Measurements from ENCODE around the gene NPIPA3. TPM values are rescaled to one million over a fixed set of nuclear protein-coding genes. Genes with fewer than 3 reads are reported as not detected.

Gene NPIPA3
- polyA plus RNA-seq, 1 donor (not counting 4 experiments of a cell fraction or from before 2014, with no cell fraction given) = 1.2 TPM

DNA sequence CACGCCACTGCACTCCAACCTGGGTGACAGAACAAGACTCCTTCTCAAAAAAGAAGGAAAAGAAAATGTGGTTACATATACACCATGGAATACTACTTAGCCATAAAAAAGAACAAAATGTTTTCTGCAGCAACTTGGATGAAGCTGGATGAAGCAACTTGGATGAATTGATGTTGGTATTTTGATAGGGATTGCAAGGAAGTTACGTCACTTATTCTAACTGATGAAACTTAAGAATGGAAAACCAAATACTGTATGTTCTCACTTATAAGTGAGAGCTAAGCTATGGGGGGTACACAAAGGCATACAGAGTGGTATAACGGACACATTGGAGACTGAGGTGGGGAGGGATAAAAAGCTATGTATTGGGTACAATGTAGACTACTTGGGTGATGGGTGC, 26.6 kb upstream of the NPIPA3 start:
- Histone ChIP-seq H3K79me2 (ENCODE audit: control insufficient read depth, insufficient read depth, low read length) (no peaks in the 10 kb centered on the region), H4K20me1 (ENCODE audit: control insufficient read depth, extremely low read depth, insufficient read depth, low read length) (no peaks in the 10 kb centered on the region), H3K4me2 (ENCODE audit: control insufficient read depth, extremely low read depth, insufficient read depth, low read depth, low read length) (no peak overlapping the region), H3K36me3 (ENCODE audit: control insufficient read depth in 2 of 2, extremely low read depth in 1 of 2, insufficient read depth in 2 of 2, low read length in 2 of 2) (no peaks in the 10 kb centered on the region), H3K27ac (ENCODE audit: control insufficient read depth, insufficient read depth, low read length) (no peak overlapping the region), H3K4me3 (ENCODE audit: control insufficient read depth in 2 of 3, extremely low read depth in 1 of 3, insufficient read depth in 2 of 3, low read depth in 1 of 3, low read length in 3 of 3) (no peak overlapping the region), H3K4me1 (ENCODE audit: control insufficient read depth, extremely low read depth, insufficient read depth, low read length) (no peaks in the 10 kb centered on the region), H3K27me3 (ENCODE audit: control insufficient read depth, extremely low read depth, insufficient read depth, low read length) (no peaks in the 10 kb centered on the region), H3K9me1 (ENCODE audit: control insufficient read depth, extremely low read depth, insufficient read depth, low read length) (no peaks in the 10 kb centered on the region), H2AFZ (ENCODE audit: control insufficient read depth, low read length) (no peak overlapping the region), H3K9me3 (ENCODE audit: control insufficient read depth, low read depth, low read length) (no peaks in the 10 kb centered on the region), H3K9ac (ENCODE audit: control insufficient read depth, extremely low read depth, insufficient read depth, low read length) (no peak overlapping the region)
- DNase-seq (ENCODE audit: low read depth, low spot score) (no peak), FAIRE-seq (no peak)
- dilution Hi-C loops (cut with MboI; ENCODE audit: extremely low pct_ligation_motif_present, low sequenced_read_pairs) = no loop called here
- TF ChIP-seq, protein P1, sequence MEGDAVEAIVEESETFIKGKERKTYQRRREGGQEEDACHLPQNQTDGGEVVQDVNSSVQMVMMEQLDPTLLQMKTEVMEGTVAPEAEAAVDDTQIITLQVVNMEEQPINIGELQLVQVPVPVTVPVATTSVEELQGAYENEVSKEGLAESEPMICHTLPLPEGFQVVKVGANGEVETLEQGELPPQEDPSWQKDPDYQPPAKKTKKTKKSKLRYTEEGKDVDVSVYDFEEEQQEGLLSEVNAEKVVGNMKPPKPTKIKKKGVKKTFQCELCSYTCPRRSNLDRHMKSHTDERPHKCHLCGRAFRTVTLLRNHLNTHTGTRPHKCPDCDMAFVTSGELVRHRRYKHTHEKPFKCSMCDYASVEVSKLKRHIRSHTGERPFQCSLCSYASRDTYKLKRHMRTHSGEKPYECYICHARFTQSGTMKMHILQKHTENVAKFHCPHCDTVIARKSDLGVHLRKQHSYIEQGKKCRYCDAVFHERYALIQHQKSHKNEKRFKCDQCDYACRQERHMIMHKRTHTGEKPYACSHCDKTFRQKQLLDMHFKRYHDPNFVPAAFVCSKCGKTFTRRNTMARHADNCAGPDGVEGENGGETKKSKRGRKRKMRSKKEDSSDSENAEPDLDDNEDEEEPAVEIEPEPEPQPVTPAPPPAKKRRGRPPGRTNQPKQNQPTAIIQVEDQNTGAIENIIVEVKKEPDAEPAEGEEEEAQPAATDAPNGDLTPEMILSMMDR (optimal IDR thresholded peaks at IDR 0.05 in 1 of 3, IDR thresholded peaks at IDR 0.05 in 1 of 3, conservative IDR thresholded peaks at IDR 0.05 in 1 of 3; ENCODE audit: extremely low read depth in 1 of 3, insufficient read depth in 2 of 3, low read length in 3 of 3) = no peak
- TF ChIP-seq EZH2 (IDR thresholded peaks at IDR 0.05; ENCODE audit: low read length) = no peak

DNA sequence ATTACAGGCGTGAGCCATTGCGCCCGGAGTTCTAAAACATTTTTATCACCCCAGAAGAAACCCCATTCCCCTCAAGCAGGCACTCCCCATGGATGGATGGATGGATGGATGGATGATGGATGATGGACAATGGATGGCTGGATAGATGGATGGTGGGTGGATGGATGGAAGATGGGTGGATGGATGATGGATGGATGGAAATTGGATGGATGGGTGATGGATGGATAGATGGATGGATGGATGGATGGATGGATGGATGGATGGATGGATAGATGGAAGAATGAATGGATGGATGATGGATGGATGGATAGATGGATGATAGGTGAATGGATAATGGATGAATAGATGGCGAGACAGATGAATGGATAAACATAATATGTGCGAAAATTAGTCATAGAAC, 25.6 kb upstream of the NPIPA3 start:
- Histone ChIP-seq H3K4me2 (ENCODE audit: control insufficient read depth, extremely low read depth, insufficient read depth, low read depth, low read length) (no peak overlapping the region), H4K20me1 (ENCODE audit: control insufficient read depth, extremely low read depth, insufficient read depth, low read length) (no peaks in the 10 kb centered on the region), H2AFZ (ENCODE audit: control insufficient read depth, low read length) (no peak overlapping the region), H3K4me1 (ENCODE audit: control insufficient read depth, extremely low read depth, insufficient read depth, low read length) (no peaks in the 10 kb centered on the region), H3K9me1 (ENCODE audit: control insufficient read depth, extremely low read depth, insufficient read depth, low read length) (no peaks in the 10 kb centered on the region), H3K36me3 (ENCODE audit: control insufficient read depth in 2 of 2, extremely low read depth in 1 of 2, insufficient read depth in 2 of 2, low read length in 2 of 2) (no peaks in the 10 kb centered on the region), H3K79me2 (ENCODE audit: control insufficient read depth, insufficient read depth, low read length) (no peaks in the 10 kb centered on the region), H3K9ac (ENCODE audit: control insufficient read depth, extremely low read depth, insufficient read depth, low read length) (no peak overlapping the region), H3K4me3 (ENCODE audit: control insufficient read depth in 2 of 3, extremely low read depth in 1 of 3, insufficient read depth in 2 of 3, low read depth in 1 of 3, low read length in 3 of 3) (no peak overlapping the region), H3K27me3 (ENCODE audit: control insufficient read depth, extremely low read depth, insufficient read depth, low read length) (no peaks in the 10 kb centered on the region), H3K27ac (ENCODE audit: control insufficient read depth, insufficient read depth, low read length) (no peak overlapping the region), H3K9me3 (ENCODE audit: control insufficient read depth, low read depth, low read length) (no peaks in the 10 kb centered on the region)
- dilution Hi-C loops (cut with MboI; ENCODE audit: extremely low pct_ligation_motif_present, low sequenced_read_pairs) = no loop called here
- FAIRE-seq = no peak
- no peak for TF ChIP-seq EZH2 (IDR thresholded peaks at IDR 0.05; ENCODE audit: low read length)
- TF ChIP-seq, protein P1 (optimal IDR thresholded peaks at IDR 0.05 in 1 of 3, IDR thresholded peaks at IDR 0.05 in 1 of 3, conservative IDR thresholded peaks at IDR 0.05 in 1 of 3; ENCODE audit: extremely low read depth in 1 of 3, insufficient read depth in 2 of 3, low read length in 3 of 3) = no peak
- DNase-seq (ENCODE audit: low read depth, low spot score) = no peak

Data from keratinocyte (primary cell).